ENCODE results near the gene RARS1. TPM values are rescaled to one million over a fixed set of nuclear protein-coding genes. Genes with fewer than 3 reads are reported as not detected.

Gene RARS1
- total RNA-seq, 1 donor from 2014 or later = 94.6 TPM

GRCh38 chr5:168477060-168477459 lies 9.2 kb upstream of the RARS1 start:
- peak overlapping the region; percentile 79 for H3K27ac Mint-ChIP-seq
- peaks cover 14% of the 10 kb centered on the region for H3K36me3 Mint-ChIP-seq (ENCODE audit: insufficient read depth)
- DNase-seq (ENCODE audit: low spot score, unreplicated experiment) = no peak
- H3K4me1 Mint-ChIP-seq (ENCODE audit: low read depth) = no peaks in the 10 kb centered on the region
- H3K27me3 Mint-ChIP-seq = no peaks in the 10 kb centered on the region
- H3K9me3 Mint-ChIP-seq (ENCODE audit: low read depth) = no peaks in the 10 kb centered on the region
- TF ChIP-seq CTCF (IDR thresholded peaks at IDR 0.05; ENCODE audit: unreplicated experiment) = no peak
- no peak overlapping the region for H3K4me3 Mint-ChIP-seq (ENCODE audit: low read depth)

GRCh38 chr5:168479166-168479565 lies 7.1 kb upstream of the RARS1 start:
- Mint-ChIP-seq H3K27ac (no peak overlapping the region), H3K4me1 (ENCODE audit: low read depth) (no peaks in the 10 kb centered on the region), H3K36me3 (ENCODE audit: insufficient read depth) (peaks cover 3% of the 10 kb centered on the region), H3K9me3 (ENCODE audit: low read depth) (no peaks in the 10 kb centered on the region), H3K27me3 (no peaks in the 10 kb centered on the region), H3K4me3 (ENCODE audit: low read depth) (no peak overlapping the region)
- no peak for DNase-seq (ENCODE audit: low spot score, unreplicated experiment)
- TF ChIP-seq CTCF (IDR thresholded peaks at IDR 0.05; ENCODE audit: unreplicated experiment) = no peak

- no peak for DNase-seq (ENCODE audit: low spot score, unreplicated experiment)
- no peak overlapping the region for H3K4me3 Mint-ChIP-seq (ENCODE audit: low read depth)
- no peak overlapping the region for H3K27ac Mint-ChIP-seq
- no peaks in the 10 kb centered on the region for H3K9me3 Mint-ChIP-seq (ENCODE audit: low read depth)
- no peaks in the 10 kb centered on the region for H3K4me1 Mint-ChIP-seq (ENCODE audit: low read depth)
- no peaks in the 10 kb centered on the region for H3K27me3 Mint-ChIP-seq
- no peak for TF ChIP-seq CTCF (IDR thresholded peaks at IDR 0.05; ENCODE audit: unreplicated experiment)
- H3K36me3 Mint-ChIP-seq (ENCODE audit: insufficient read depth) = no peaks in the 10 kb centered on the region
Measured at GRCh38 chr5:168480601-168481000, 5.7 kb upstream of the RARS1 start.

- Mint-ChIP-seq H3K27me3 (no peaks in the 10 kb centered on the region), H3K4me1 (ENCODE audit: low read depth) (peaks cover 1% of the 10 kb centered on the region), H3K36me3 (ENCODE audit: insufficient read depth) (no peaks in the 10 kb centered on the region), H3K27ac (no peak overlapping the region), H3K9me3 (ENCODE audit: low read depth) (no peaks in the 10 kb centered on the region), H3K4me3 (ENCODE audit: low read depth) (no peak overlapping the region)
- no peak for DNase-seq (ENCODE audit: low spot score, unreplicated experiment)
- no peak for TF ChIP-seq CTCF (IDR thresholded peaks at IDR 0.05; ENCODE audit: unreplicated experiment)
Measured at GRCh38 chr5:168481330-168481788, 4.9 kb upstream of the RARS1 start.

- H3K4me1 Mint-ChIP-seq (ENCODE audit: low read depth) = peaks cover 6% of the 10 kb centered on the region
- H3K9me3 Mint-ChIP-seq (ENCODE audit: low read depth) = no peaks in the 10 kb centered on the region
- TF ChIP-seq CTCF (IDR thresholded peaks at IDR 0.05; ENCODE audit: unreplicated experiment) = no peak
- H3K27ac Mint-ChIP-seq = peak overlapping the region; percentile 11
- DNase-seq (ENCODE audit: low spot score, unreplicated experiment) = no peak
- no peaks in the 10 kb centered on the region for H3K27me3 Mint-ChIP-seq
- H3K36me3 Mint-ChIP-seq (ENCODE audit: insufficient read depth) = no peaks in the 10 kb centered on the region
- no peak overlapping the region for H3K4me3 Mint-ChIP-seq (ENCODE audit: low read depth)
Measured at GRCh38 chr5:168482361-168482760, 3.9 kb upstream of the RARS1 start.

Data from progenitor cell of endocrine pancreas (in vitro differentiated cells).